OCI-LY7 (cell line): Measurements from ENCODE around the gene SAMM50. TPM values are rescaled to one million over a fixed set of nuclear protein-coding genes. Genes with fewer than 3 reads are reported as not detected.

Experiments
- BruUV-seq: library from RNA; stranded (reverse); fragments of 400-500 nt; replicated peaks from 2 replicates; lab custom pipeline; 2021; lab: Mats Ljungman, UMichigan
- CTCF ChIA-PET: fragments of 300-600 bp; sonication (Branson Sonifier 250); formaldehyde crosslinking; loops from one replicate; lab custom pipeline; 2022; ENCODE audit warnings: antibody characterized with exemption; ENCODE audit not compliant: unreplicated experiment; lab: Charles Lee
- POLR2A ChIA-PET: fragments of 300-600 bp; sonication (Branson Sonifier 250); formaldehyde crosslinking; loops from one replicate; lab custom pipeline; 2022; ENCODE audit warnings: antibody characterized with exemption; lab: Charles Lee
- DNase-seq: peaks from one replicate; pipeline ENCODE4 v3.0.0-alpha.2; 2015; ENCODE audit warnings: low spot score
- H2AFZ ChIP-seq: fragments of 200-600 bp; sonication (generic), shearing (Covaris generic); 2 replicates; pipeline ENCODE4 v1.6.1; 2014; ENCODE audit warnings: mild to moderate bottlenecking, antibody characterized with exemption, low read length, moderate library complexity
- H3K27ac ChIP-seq: fragments of 200-600 bp; sonication (generic); 2 replicates; pipeline ENCODE4 v1.5.1; 2014; ENCODE audit warnings: mixed run types, low read depth, mild to moderate bottlenecking, moderate library complexity, low read length, inconsistent platforms; ENCODE audit not compliant: poor library complexity, severe bottlenecking
- H3K36me3 ChIP-seq: fragments of 200-600 bp; sonication (generic); 2 replicates; pipeline ENCODE4 v1.6.1; 2014; ENCODE audit warnings: mild to moderate bottlenecking, antibody characterized with exemption, low read length, moderate library complexity, mixed read lengths; ENCODE audit not compliant: insufficient read depth
- H3K4me1 ChIP-seq: fragments of 200-600 bp; sonication (generic); 2 replicates; pipeline ENCODE4 v1.5.1; 2014; ENCODE audit warnings: mild to moderate bottlenecking, low read length; ENCODE audit not compliant: insufficient read depth, poor library complexity, severe bottlenecking
- H3K4me2 ChIP-seq: fragments of 200-600 bp; sonication (generic); 2 replicates; pipeline ENCODE4 v1.6.1; 2014; ENCODE audit warnings: mild to moderate bottlenecking, low read length
- H3K4me3 ChIP-seq: fragments of 200-600 bp; sonication (generic); 2 replicates; pipeline ENCODE4 v1.5.1; 2014; ENCODE audit warnings: mild to moderate bottlenecking, low read depth, low read length; ENCODE audit not compliant: poor library complexity, severe bottlenecking
- H3K79me2 ChIP-seq: fragments of 200-600 bp; sonication (generic); 2 replicates; pipeline ENCODE4 v1.6.1; 2016; ENCODE audit warnings: low read depth, mild to moderate bottlenecking, low read length, moderate library complexity, mixed read lengths; ENCODE audit not compliant: insufficient read depth
- H3K9me2 ChIP-seq: fragments of 200-600 bp; sonication (generic); 2 replicates; pipeline ENCODE4 v1.6.1; 2016; ENCODE audit warnings: mild to moderate bottlenecking, low read length, mixed read lengths; ENCODE audit not compliant: insufficient read depth
- H3K9me3 ChIP-seq: fragments of 200-600 bp; sonication (generic); 2 replicates; pipeline ENCODE4 v1.6.1; 2014; ENCODE audit warnings: mild to moderate bottlenecking, mixed run types, low read length, mixed read lengths
- H4K20me1 ChIP-seq: fragments of 200-600 bp; sonication (generic); 2 replicates; pipeline ENCODE4 v1.6.1; 2014; ENCODE audit warnings: mild to moderate bottlenecking, antibody characterized with exemption, low read length, moderate library complexity, mixed read lengths; ENCODE audit not compliant: insufficient read depth
- CTCF ChIP-seq: fragments of 200-600 bp; sonication (generic); conservative IDR thresholded peaks from 2 replicates; pipeline ENCODE4 v1.5.1; 2014; ENCODE audit warnings: mild to moderate bottlenecking, antibody characterized with exemption, low read length, moderate library complexity, mixed read lengths
- EZH2phosphoT487 ChIP-seq: fragments of 200-600 bp; sonication (generic); IDR thresholded peaks from 2 replicates; pipeline ENCODE4 v1.6.1; 2018; ENCODE audit warnings: low read depth, borderline replicate concordance, mild to moderate bottlenecking, mixed run types, antibody characterized with exemption, low read length, moderate library complexity, mixed read lengths
- intact Hi-C: fragments of 100-400 bp; cut with micrococcal nuclease; formaldehyde crosslinking; loops from one replicate; pipeline ENCODE4 v1.10.0; 2022; ENCODE audit not compliant: unreplicated experiment
- total RNA-seq, 2 experiments: library from RNA; depleted of rRNA in 1 of 2; stranded (reverse); fragments of >200 nt in 1 of 2; shearing (Covaris generic) in 1 of 2; gene quantifications; 2 replicates each; pipeline ENCODE4 v1.2.3, GENCODE V29; 2014 to 2022

SAMM50 gene
- total RNA-seq, 2 experiments from 2014 or later, result 34.6 to 72.9 TPM

GRCh38 chr22:43969021-43969878 lies 14.0 kb downstream of the SAMM50 start:
- Histone ChIP-seq H3K9me3 (no peaks in the 10 kb centered on the region), H3K79me2 (no peaks in the 10 kb centered on the region), H3K4me3 (no peak overlapping the region), H3K4me1 (no peaks in the 10 kb centered on the region), H4K20me1 (no peaks in the 10 kb centered on the region), H3K36me3 (peaks cover 90% of the 10 kb centered on the region), H3K4me2 (no peak overlapping the region), H3K27ac (no peak overlapping the region), H3K9me2 (no peaks in the 10 kb centered on the region), H2AFZ (no peak overlapping the region)
- CTCF ChIA-PET, result no interaction called here
- POLR2A ChIA-PET, result no interaction called here
- no TSS peak for BruUV-seq
- intact Hi-C loops, result no loop called here
- TF ChIP-seq CTCF (no peak), EZH2phosphoT487 (no peak)
- DNase-seq, result no peak

- CTCF ChIA-PET, result no interaction called here
- Histone ChIP-seq H3K4me3 (no peak overlapping the region), H4K20me1 (no peaks in the 10 kb centered on the region), H3K9me2 (no peaks in the 10 kb centered on the region), H3K4me1 (no peaks in the 10 kb centered on the region), H3K9me3 (no peaks in the 10 kb centered on the region), H2AFZ (no peak overlapping the region), H3K79me2 (no peaks in the 10 kb centered on the region), H3K27ac (no peak overlapping the region), H3K4me2 (no peak overlapping the region), H3K36me3 (peaks cover 90% of the 10 kb centered on the region)
- TF ChIP-seq EZH2phosphoT487, result no peak
- TF ChIP-seq CTCF, result no peak
- BruUV-seq, result no TSS peak
- POLR2A ChIA-PET, result no interaction called here
- no peak for DNase-seq
- intact Hi-C loops, result no loop called here
Observed at GRCh38 chr22:43969989-43970755, 14.9 kb downstream of the SAMM50 start.
